GM12891 (cell line): ENCODE data around the gene FXYD3.

ENCODE experiments used
- PAX5 ChIP-seq: IDR thresholded peaks from 2 replicates; pipeline ENCODE4 v1.6.1; 2011; ENCODE audit warnings: low read length, moderate library complexity, mild to moderate bottlenecking; ENCODE audit not compliant: insufficient read depth, severe bottlenecking
- TAF1 ChIP-seq: IDR thresholded peaks from 2 replicates; pipeline ENCODE4 v1.6.1; 2011; ENCODE audit warnings: low read depth, low read length, control low read depth

GRCh38 chr19:35116072-35116801 is 614 bp downstream of the FXYD3 start:
- TF ChIP-seq PAX5, result no peak
- no peak for TF ChIP-seq TAF1
